ENCODE results near the gene BPIFA2.

Gene BPIFA2

GRCh38 chr20:33167859-33168258, at the start of gene BPIFA2:
BPIFA2 (plus strand) TSS chr20:33168159; CDS start chr20:33169146, 987 bp downstream.
- TF ChIP-seq EGR1 (IDR thresholded peaks at IDR 0.05) (no peak), TCF12 (IDR thresholded peaks at IDR 0.05; ENCODE audit: low read depth) (no peak), FOXM1 (IDR thresholded peaks at IDR 0.05; ENCODE audit: borderline replicate concordance, low read depth) (no peak), TAF1 (IDR thresholded peaks at IDR 0.05; ENCODE audit: low read depth) (no peak), REST (IDR thresholded peaks at IDR 0.05; ENCODE audit: low read depth) (no peak), CREB1 (IDR thresholded peaks at IDR 0.05; ENCODE audit: low read depth) (no peak), YY1 (IDR thresholded peaks at IDR 0.05; ENCODE audit: low read depth) (no peak), EP300 (IDR thresholded peaks at IDR 0.05; ENCODE audit: borderline replicate concordance) (no peak)

GRCh38 chr20:33119725-33120720, 47.9 kb upstream of the BPIFA2 start:
- no peak for TF ChIP-seq TCF12 (IDR thresholded peaks at IDR 0.05; ENCODE audit: low read depth)
- TF ChIP-seq MAX (IDR thresholded peaks at IDR 0.05): no peak
- TF ChIP-seq USF1 (IDR thresholded peaks at IDR 0.05): no peak
- TF ChIP-seq EGR1 (IDR thresholded peaks at IDR 0.05): no peak
- TF ChIP-seq CEBPB (IDR thresholded peaks at IDR 0.05): no peak
- no peak for TF ChIP-seq ZBTB7A (IDR thresholded peaks at IDR 0.05; ENCODE audit: low read depth)
- TF ChIP-seq TAF1 (IDR thresholded peaks at IDR 0.05; ENCODE audit: low read depth): no peak
- TF ChIP-seq EP300 (IDR thresholded peaks at IDR 0.05; ENCODE audit: borderline replicate concordance): no peak
- no peak for TF ChIP-seq NFIC (IDR thresholded peaks at IDR 0.05)
- no peak for TF ChIP-seq REST (IDR thresholded peaks at IDR 0.05; ENCODE audit: low read depth)
- no peak for TF ChIP-seq RAD21 (IDR thresholded peaks at IDR 0.05; ENCODE audit: low read depth)
- TF ChIP-seq TEAD4 (IDR thresholded peaks at IDR 0.05): no peak
- no peak for TF ChIP-seq YY1 (IDR thresholded peaks at IDR 0.05; ENCODE audit: low read depth)

- no peak for TF ChIP-seq TCF12 (IDR thresholded peaks at IDR 0.05; ENCODE audit: low read depth)
- TF ChIP-seq ZBTB7A (IDR thresholded peaks at IDR 0.05; ENCODE audit: low read depth): no peak
- TF ChIP-seq CREB1 (IDR thresholded peaks at IDR 0.05; ENCODE audit: low read depth): no peak
- TF ChIP-seq TEAD4 (IDR thresholded peaks at IDR 0.05): no peak
- TF ChIP-seq RAD21 (IDR thresholded peaks at IDR 0.05; ENCODE audit: low read depth): no peak
- no peak for TF ChIP-seq FOXM1 (IDR thresholded peaks at IDR 0.05; ENCODE audit: borderline replicate concordance, low read depth)
- TF ChIP-seq NFIC (IDR thresholded peaks at IDR 0.05): no peak
- no peak for TF ChIP-seq CEBPB (IDR thresholded peaks at IDR 0.05)
Measured at GRCh38 chr20:33120934-33121333, 47.0 kb upstream of the BPIFA2 start.

- TF ChIP-seq EP300 (IDR thresholded peaks at IDR 0.05; ENCODE audit: borderline replicate concordance): no peak
- no peak for TF ChIP-seq CREB1 (IDR thresholded peaks at IDR 0.05; ENCODE audit: low read depth)
- TF ChIP-seq YY1 (IDR thresholded peaks at IDR 0.05; ENCODE audit: low read depth): no peak
- TF ChIP-seq TEAD4 (IDR thresholded peaks at IDR 0.05): no peak
- TF ChIP-seq NFIC (IDR thresholded peaks at IDR 0.05): no peak
- TF ChIP-seq TAF1 (IDR thresholded peaks at IDR 0.05; ENCODE audit: low read depth): no peak
- TF ChIP-seq ZBTB7A (IDR thresholded peaks at IDR 0.05; ENCODE audit: low read depth): no peak
- no peak for TF ChIP-seq EGR1 (IDR thresholded peaks at IDR 0.05)
- TF ChIP-seq FOXM1 (IDR thresholded peaks at IDR 0.05; ENCODE audit: borderline replicate concordance, low read depth): no peak
- no peak for TF ChIP-seq REST (IDR thresholded peaks at IDR 0.05; ENCODE audit: low read depth)
- TF ChIP-seq TCF12 (IDR thresholded peaks at IDR 0.05; ENCODE audit: low read depth): no peak
- TF ChIP-seq USF1 (IDR thresholded peaks at IDR 0.05): no peak
- no peak for TF ChIP-seq RAD21 (IDR thresholded peaks at IDR 0.05; ENCODE audit: low read depth)
- TF ChIP-seq CEBPB (IDR thresholded peaks at IDR 0.05): no peak
- TF ChIP-seq MAX (IDR thresholded peaks at IDR 0.05): no peak
Measured at GRCh38 chr20:33124261-33124660, 43.7 kb upstream of the BPIFA2 start.
